GM19043 (cell line): ENCODE measurements around the gene MACROD1.
"Not testable (repeated sequence)": the region's sequence is repeated elsewhere in the genome, so short reads cannot be mapped to it uniquely, and the experiment has no call there.

Experiments
- ATAC-seq: cut with Tn5 transposase; IDR thresholded peaks from one replicate; pipeline ENCODE4 v1.9.1; 2021; ENCODE audit warnings: low read depth; ENCODE audit not compliant: unreplicated experiment

MACROD1 gene

GRCh38 chr11:63979426-63979825, 186.5 kb downstream of the MACROD1 start:
- no peak for ATAC-seq

GRCh38 chr11:63978551-63979239, 187.2 kb downstream of the MACROD1 start:
- ATAC-seq = no peak

GRCh38 chr11:63974259-63975143, 191.4 kb downstream of the MACROD1 start, which contains the start of gene COX8A:
TSS of gene COX8A (plus strand) at chr11:63974620. CDS start at chr11:63974681, 61 bp downstream.
- peak; percentile 100 for ATAC-seq

GRCh38 chr11:63973912-63974258, 192.0 kb downstream of the MACROD1 start:
- ATAC-seq = not testable (repeated sequence)

GRCh38 chr11:63970902-63971301, 195.0 kb downstream of the MACROD1 start:
- no peak for ATAC-seq

GRCh38 chr11:63969461-63969860, 196.5 kb downstream of the MACROD1 start:
- ATAC-seq = no peak

- no peak for ATAC-seq
These were observed 199.5 kb downstream of the MACROD1 start for GRCh38 chr11:63966444-63966843.

GRCh38 chr11:63963895-63964294, 202.0 kb downstream of the MACROD1 start:
- ATAC-seq = not testable (repeated sequence)

- ATAC-seq = no peak
These were observed 204.1 kb downstream of the MACROD1 start for GRCh38 chr11:63961608-63962412.

GRCh38 chr11:63958008-63958407, 207.9 kb downstream of the MACROD1 start:
- ATAC-seq = no peak

- no peak for ATAC-seq
These were observed 213.3 kb downstream of the MACROD1 start for GRCh38 chr11:63952570-63952969.

- peak; percentile 45 for ATAC-seq
These were observed 214.0 kb downstream of the MACROD1 start for GRCh38 chr11:63951779-63952536.
